GM18861 (cell line): ENCODE measurements around the gene USH1C.

ENCODE experiments used
- ATAC-seq: cut with Tn5 transposase; IDR thresholded peaks from one replicate; pipeline ENCODE4 v1.9.1; 2021; ENCODE audit not compliant: unreplicated experiment

USH1C gene

DNA sequence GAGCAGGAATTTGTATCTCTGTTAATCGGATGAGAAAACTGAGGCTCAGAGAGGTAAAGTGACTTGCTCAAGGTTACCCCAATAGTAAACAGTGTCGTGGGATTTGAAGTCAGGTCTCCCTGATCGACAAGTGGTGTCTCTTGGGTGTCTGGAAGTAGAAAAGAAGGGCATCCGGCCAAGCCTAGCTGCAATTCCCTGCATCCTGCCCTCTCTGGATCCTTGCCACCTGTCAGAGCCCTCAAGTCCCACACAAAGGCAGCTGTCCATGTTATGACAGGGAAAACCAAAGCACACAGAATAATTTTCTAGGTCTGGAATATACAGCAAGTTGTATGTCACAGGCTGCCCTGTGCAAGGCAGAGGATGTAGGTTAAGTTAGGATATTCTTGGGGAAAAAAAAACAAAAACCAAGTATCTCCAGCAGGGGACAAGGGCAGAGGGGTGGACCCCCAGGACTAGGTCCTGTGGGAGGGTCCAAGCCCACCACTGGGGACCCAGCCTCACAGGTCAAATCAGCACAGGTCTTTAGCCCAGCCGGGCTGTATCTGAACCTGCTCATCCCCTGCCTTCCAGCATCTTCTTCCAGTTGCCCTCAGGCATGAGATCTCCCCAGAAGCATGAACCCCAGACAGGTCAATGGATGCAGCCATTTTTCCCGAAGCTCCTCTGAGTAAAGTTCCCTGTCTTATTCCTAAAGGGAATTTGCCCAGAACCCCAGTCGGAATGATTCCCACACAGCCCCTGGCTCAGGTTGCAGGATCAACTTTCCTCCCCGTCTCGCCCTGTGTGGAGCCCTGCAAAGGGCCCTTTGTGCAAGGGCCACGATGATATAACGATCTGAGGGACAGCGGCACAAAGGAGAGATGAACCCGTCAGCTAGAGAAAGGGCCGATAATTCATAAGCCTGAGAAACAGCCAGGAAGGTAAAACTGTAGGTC, 15.0 kb downstream of the USH1C start:
- no peak for ATAC-seq

DNA sequence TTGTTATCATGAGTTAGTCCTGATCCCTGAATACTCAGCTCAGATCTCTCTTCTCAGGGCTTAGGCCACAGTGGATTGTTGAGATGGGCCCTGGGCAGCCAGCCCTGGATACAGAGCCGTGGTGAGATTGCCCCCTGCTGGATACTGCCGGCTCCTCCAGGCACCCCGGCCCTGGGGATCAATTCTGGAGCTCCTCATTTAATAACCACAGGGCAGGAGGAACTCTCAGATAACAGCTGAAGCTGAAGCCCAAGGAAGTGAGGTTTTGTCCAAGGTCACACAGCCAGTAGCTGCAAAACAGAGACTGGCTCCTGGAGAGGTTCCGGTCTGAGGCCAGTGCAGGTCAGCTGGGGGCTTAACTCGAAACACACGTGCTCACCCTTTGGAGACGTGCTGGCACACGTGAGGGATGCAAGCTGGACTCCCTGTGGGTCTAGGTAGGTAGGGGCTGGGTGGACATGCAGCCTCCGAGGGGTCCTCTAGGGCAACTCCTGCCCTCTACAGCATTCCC, 16.0 kb downstream of the USH1C start:
- ATAC-seq, result no peak

DNA sequence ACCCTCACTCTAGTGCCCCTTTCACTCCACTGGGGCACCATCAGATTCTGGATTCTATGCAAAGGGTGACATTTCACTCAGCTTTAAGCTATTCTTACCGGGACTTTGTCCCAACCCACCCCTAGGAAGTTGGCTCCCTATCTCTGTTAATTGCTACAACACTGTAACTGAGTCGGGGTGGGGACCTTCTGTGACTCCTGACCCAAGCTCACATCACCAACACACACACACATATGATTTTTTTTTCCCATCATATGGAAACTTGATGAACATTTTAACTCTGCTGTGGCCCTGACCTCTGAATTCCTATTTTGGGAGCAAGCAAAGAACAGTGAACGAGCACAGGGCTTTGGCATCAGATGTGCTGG, 16.6 kb downstream of the USH1C start:
- ATAC-seq, result no peak

DNA sequence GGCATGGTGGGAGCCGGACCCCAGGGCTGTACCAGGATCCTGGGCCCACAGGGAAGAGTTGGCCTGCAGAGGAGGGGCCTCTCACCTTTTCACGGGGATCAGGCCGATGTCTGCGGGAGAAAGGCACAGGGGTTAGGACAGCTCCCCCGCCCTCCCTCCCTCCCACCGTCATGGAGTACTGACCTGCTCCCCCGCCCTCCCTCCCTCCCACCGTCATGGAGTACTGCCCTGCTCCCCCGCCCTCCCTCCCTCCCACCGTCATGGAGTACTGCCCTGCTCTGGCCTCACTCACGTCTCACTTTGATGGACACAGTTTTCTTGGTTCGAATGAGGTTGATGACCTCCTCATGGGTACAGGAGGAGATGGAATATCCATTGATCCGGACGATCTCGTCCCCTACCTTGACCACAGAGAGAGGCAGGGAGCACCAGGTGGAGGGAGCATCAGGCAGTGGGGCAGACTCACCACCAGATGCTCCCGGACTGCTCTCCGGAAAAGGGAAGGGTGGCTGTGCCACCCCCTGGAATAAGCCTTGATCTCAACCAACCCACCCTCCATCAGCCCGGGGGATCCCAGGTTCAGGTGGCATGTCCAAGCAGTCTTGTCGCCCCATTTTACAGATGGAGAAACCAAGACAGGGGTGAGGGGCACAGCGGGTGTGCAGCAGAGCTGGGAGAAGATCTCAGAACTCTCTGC, 17.1 kb downstream of the USH1C start:
- no peak for ATAC-seq

DNA sequence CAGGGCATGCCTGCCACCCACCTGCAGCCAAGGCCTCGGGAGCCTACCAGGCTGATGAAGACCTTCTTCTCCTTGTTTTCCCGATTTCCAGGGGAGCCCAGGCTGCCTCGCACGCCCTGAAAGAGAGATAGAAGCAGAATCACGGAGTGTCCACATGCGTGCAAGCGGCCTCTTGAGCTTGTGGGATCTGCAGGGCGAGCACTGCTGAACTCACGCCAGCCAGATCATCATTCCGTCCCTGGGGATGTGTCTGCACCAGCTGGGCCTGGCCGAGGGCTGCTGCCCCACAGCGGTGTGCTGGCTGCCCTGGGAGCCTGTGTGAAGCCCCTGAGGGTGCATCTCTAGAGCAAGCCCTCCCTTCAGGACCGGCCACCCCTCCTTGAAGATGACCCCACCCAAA, 17.9 kb downstream of the USH1C start:
- no peak for ATAC-seq

DNA sequence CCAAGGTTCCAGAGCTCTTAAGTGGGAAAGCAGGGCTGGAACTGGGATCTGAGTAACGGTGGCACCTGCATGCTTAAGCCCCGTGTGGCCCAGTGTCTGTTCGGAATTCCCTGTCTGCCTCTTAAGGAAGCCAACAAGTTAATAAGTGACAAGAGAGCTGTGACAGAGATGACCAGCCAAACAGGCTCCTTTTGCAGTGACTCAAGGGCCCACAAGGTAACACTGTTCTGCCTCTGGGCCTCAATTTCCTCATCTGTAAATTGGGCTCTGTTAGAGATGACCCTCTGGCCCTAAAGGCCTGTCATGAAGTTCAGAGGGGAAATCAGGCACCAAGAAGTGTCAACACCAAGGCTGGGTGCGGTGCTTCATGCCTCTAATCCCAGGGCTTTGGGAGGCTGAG, 18.6 kb downstream of the USH1C start:
- no peak for ATAC-seq

DNA sequence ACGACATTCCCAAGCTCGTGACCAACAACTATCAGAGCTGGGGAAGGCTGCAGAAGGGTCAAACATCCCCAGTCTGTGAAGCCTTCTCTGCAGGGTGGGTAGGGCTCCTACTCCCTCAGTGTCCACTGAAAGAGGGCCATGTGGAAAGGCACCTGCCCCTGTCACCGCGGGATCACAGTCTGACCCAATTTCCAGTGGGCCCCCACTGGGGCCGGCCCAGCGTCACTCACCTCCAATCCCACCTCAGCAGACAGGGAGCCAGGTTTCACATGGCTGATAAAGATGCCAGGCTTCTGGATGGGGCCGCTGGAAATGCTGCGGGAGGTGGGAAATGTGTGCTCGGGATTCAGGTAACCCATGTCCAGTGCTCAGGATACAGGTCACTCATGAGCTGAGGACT, 20.0 kb downstream of the USH1C start:
- ATAC-seq, result no peak

DNA sequence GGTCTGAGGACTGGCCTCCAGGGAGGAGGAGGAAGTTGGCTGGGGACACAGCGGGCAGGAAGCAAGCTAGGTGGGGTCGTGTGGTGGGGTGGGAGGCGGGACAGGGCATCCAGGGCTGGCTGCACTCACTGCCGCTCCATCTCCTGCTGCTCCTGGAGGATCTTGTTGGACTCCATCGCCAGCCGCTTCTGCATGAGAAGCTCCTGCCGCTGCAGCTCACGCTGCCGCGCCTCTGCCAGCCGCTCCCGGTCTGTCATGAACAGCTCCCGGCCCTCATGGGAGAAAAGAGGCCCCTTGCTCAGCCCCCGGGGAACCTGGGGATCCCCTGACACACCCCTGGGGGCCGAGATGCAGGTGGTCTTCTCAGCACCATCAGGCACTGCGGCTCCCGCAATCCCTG, 21.6 kb downstream of the USH1C start:
- no peak for ATAC-seq

DNA sequence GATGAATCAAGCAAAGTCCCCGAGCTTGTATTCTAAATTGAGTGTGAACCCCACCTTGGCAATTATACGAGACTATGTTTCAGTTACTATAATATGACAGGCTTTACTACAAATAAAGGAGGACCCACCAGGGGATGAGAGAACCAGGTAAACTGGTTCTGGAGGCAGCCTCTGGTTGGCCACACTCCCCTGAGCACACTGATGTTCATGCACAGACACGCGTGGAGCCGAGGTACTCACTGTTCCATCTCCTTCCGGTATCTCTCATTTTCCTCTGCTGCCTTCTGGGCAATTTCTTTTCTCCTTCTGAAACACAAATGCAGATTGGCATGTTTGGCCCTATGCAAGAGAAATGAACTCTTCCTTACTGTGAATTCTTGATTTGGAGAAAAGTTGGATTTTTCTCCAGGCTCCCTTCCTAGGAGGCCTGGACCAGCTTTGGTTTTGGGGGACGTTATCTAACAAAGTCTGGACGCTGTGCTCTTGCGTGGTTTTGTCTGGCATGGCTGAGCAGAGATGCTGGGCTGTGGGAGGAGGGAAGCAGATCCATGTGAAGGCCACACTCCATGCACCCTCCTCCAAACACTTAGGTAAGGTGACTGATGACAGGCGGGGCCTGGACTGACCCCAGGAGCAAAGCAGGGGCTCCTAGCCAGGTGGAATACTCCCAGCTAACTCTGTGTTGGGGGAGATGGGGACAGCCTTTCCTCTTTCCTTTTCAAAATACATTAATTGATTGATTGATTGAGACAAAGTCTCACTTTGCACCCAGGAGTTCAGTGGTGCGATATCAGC, 22.9 kb downstream of the USH1C start:
- no peak for ATAC-seq

DNA sequence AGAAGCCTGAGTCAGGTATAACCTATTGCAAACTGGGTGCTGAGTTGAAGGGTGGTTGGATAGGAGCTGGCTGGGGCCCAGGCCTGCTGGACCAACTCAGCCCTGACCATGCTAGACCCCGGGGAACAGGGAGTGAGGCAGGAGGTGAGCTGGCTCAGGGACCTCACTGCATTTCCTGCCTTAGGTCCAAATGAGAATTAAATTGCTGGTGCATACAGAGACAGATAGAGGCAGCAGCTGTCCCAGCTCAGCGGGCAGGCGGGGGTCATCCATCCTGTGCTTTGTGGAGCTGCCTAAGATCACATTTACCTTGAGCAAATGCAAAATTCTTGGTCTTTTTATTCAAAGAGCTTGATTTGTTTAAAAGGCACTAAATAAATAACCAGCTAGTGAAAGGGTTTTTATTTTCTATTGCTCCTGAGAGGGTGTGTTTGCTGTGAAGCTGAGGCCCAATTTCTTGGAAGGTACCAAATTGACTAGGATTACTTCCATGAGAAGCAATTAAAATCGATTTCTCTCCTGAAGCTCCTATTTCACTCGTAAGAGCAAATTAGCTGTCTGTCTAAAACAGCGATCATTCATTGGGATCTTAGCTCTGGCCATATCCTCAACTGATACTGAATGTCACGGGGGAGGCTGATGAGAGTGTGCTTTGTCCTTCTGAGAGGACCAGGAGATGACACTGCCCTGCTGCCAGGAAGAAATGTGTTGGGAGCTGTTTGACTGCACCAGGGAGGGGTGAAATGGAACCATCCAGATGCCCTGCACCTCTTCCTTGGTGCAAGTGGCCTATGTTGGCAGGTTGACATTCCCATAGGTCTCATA, 24.9 kb downstream of the USH1C start:
- ATAC-seq, result no peak

DNA sequence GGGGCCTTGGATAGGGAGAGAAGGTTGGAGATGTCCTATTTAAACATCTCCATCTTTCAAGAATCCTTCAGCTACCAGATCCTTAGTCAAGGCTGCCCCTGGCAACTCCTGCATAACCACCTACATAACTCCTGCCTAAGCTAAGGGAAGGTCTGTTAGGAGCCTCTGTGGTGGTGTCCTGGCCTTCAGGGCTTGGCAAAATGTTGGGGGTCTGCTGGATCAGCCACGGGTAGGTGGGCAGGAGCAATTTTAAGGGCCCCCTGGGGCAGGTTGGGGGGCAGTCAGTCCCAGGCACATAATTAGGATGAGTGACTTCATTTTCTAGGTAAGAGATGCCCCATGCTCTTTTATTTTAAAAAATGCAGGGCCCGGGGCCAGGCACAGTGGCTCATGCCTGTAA, 25.9 kb downstream of the USH1C start:
- ATAC-seq, result no peak

DNA sequence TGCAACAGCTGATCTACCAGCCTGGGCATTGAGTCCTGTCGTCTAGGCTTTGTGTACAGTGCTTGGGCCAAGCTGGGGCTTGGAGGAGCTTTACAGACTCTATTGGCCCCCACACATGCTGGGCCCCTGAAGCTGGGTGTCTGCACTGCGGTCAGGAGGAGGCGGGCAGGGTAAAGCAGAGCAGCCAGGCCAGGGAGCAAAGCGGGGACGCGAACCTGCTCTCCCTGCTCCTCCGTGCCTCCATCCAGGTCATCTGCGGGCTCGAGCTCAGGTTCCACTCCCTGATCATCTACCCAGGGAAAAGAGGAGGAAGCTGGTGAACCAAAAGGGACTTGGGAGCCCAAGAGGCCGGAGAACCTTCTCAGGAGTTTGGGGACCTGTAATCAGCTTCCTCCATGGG, 27.0 kb downstream of the USH1C start:
- no peak for ATAC-seq

DNA sequence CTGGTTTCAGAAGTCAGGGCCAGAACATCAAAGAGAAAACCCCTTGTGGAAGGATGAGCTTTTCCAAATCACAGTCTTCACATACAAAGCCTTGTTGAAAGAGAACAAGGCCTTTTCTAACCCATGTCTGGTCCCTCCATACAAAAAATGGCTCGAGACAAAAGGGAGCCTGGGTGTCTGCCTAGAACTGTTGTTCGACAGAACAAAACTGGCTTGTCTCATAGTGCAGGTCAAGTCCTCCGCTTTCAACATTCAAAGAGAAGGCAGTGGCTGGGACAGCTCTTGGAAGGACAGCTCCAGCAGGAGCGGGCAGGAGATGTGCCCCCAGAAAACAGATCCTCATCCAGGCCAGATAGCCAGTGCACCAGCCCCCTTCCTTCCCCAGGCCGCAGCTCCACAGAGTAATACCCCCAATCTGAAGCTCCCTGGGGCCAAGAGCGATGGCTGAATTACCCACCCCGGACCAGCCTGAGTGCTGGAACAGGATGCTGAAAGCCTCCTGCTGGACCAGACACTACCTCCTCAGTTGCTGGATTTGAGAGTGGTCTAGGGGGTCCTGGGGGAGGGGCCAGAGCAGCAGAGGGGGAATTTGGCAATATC, 27.6 kb downstream of the USH1C start:
- no peak for ATAC-seq

DNA sequence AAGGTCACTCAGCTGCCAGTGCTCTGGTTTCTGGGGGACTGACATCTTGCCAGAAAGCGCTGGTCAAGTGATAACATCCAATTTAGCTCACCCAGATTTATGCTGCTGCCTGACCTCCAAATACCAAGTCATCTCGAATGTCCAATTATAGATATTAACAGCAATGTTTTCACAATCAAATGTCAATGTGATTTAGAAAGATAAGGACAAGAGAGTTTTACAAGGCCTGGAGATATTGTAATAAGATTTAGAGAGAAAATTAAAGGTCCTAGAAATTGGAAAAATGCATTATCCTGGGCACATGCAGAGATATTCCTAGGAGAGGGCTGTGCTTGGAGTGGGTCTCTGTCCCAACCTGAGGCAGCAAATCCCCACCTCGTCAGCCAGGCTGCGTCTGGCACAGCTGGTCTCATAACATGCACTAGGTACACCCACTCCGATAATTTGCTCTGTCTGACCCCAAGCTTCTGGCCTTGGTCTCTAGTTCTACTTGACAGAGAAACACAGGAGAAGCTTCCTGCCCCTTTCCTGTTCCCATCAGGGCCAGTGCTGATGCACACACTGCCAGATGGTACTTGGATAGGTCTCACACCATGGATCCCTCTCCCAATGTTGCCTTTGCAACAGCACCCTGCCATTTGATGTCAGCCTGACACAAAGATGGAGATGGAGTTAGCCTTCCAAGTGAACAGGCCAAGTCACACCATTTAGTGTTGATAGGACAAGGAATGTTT, 28.6 kb downstream of the USH1C start:
- ATAC-seq, result no peak

DNA sequence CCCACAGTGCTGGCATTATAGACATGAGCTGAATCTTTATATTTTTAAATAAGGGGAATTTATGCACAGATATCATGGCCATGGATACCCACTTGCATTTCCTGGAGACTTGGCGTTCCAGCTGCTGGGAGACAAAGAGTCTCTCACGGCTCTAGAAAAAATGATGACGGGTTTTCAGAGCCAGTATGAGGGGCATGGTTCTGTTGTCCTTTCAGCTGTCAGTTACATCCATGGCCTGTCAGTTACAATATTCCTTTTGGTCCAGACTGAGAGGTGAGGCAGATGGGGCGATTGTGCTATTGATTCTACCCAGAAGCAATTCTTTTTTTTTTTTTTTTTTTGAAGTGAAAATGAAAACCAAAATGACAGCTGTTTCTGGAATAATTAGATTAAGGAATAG, 29.7 kb downstream of the USH1C start:
- ATAC-seq, result no peak

DNA sequence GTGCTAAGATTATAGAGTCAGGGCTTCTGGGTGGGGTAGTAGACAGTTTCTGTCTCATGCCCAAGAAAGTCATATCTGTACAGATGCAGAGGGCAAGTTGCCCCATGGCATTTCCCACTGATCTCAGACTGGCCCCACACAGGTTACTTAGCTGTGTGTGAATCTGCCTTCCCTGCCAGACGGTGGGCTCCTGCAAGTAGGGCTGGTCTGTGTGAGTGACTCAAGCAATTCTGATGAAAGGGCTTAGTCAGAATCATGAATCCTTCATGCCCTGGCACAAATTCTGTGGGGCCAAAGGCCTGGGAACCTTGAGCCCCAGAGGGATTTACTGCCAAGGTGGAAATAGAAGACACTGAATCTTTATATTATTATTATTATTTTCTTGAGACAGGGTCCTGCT, 30.4 kb downstream of the USH1C start:
- no peak for ATAC-seq

DNA sequence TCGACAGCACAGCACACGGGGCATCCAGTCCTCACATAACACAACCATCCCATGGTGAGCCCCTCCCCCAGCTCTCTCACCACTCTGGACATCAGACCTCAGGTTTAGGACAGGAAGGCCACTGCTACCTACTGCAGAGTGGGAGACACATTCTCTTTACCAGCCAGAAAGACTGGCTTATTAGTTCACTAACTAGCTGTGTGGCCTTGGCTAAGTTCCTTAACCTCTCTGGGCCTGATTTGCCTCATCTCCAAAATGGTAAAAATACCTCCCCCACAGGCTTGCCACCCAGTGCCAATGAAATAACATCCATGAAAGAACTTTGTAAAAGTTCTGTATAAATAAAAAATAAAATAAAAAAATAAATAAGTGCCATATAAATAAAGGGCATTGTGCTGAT, 32.1 kb downstream of the USH1C start:
- no peak for ATAC-seq

DNA sequence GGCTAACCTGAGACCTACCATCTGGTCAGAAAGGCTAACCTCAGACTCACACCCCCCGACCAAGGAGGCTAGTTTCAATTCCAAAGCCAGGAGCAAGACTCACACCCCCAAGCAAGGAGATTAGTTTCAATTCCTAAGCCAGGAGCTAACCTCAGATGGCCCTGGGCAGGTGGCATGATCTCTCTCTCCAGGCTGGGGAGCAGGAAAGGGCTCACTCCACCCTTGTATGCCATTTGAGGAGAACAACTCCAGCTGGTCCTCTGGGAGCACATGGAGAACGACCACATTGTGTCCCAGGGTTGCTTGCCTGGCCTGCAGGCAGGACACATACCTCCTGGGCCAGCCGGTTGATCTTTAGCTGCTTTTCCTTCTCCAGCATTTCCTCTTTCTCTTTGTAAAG, 32.6 kb downstream of the USH1C start:
- no peak for ATAC-seq

DNA sequence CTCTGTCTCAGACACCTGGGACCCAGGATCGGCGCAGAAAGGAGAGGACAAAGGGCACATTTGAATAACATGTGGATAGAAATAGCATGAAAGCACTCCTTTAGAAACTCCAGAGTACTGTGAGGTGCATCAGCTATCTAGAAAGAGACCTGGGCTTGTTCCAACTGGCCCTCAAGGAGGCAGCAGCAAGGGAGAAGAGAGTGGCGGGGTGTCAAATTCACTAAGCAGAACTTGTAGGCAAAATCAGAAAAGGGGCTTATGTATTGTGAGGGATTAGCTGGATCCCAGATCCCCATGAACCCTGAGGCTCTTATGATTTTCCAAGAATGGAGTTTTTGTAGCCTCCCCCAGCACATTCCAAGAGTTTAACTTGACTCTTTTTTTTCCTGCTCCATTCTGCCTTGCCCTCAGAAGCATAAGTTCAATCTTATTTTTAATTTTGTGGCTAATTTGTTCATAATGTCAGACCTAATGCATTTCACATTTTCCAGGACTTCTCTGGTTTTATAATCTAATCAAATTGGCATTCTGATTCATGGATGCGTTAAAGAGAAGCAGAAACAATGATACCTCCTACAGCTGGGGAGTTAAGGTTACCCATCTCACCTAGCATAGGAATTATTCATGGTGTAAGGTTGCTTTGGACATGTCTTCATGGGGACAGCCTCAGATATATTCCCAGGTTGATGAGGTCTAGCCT, 33.6 kb downstream of the USH1C start:
- ATAC-seq, result no peak
